OCI-LY7 (cell line): ENCODE data around the gene RAD9A.

ENCODE experiments used
- EZH2phosphoT487 ChIP-seq: fragments of 200-600 bp; sonication (generic); IDR thresholded peaks from 2 replicates; pipeline ENCODE4 v1.6.1; 2018; ENCODE audit warnings: low read depth, borderline replicate concordance, mild to moderate bottlenecking, mixed run types, antibody characterized with exemption, low read length, moderate library complexity, mixed read lengths
- TF ChIP-seq, protein P1 (sequence below): fragments of 200-600 bp; sonication (generic); conservative IDR thresholded peaks from 2 replicates; pipeline ENCODE4 v1.5.1; 2014; ENCODE audit warnings: mild to moderate bottlenecking, antibody characterized with exemption, low read length, moderate library complexity, mixed read lengths

DNA sequence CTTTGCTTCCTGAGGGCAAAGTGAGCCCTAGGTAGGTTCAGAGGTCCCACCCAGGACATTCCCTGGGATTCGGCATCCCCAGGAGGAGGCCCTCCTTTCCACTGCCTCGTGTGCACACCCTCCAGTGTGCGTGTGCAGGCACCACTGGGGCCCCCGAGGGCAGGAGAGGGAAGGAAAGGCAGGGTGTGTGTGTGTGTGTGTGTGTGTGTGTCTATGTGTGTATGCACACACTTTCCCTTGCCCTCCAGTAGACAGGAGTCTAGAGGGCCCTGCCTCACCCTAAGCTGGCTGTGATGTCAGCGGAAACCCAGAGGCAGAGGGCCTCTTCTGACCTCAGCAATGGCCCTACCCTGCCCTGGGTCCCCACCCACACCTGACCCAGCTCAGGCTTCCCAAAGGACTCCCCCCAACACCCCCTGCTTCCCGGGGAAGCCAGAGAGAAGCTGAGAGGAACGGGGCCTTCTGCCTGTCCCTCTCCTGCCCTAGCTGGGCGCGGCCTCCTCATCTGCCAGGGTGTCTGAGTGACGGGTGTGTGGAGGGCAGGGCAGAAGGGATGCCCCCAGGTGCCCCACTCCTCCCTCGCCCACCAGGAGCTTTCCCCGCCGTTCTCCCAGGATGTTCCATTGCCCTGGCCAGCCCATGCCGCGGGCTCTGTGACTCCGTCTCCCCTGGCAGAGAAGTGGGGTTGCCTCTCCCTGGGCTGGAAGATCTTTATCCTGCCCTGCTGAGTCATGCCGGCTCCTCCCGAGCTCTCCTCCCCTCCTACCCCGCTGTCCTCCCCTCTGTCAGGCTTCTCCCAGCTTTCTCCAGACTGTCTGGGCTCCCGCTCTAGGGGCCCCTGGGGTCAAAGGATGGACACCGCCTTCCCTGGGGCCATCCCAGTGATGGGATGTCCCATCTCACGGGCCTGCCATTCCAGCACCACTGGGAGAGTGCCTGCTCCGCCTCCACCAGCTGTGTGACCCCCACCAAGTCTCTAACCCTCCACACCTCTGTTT is 12.4 kb upstream of the RAD9A start:
- TF ChIP-seq, protein P1, sequence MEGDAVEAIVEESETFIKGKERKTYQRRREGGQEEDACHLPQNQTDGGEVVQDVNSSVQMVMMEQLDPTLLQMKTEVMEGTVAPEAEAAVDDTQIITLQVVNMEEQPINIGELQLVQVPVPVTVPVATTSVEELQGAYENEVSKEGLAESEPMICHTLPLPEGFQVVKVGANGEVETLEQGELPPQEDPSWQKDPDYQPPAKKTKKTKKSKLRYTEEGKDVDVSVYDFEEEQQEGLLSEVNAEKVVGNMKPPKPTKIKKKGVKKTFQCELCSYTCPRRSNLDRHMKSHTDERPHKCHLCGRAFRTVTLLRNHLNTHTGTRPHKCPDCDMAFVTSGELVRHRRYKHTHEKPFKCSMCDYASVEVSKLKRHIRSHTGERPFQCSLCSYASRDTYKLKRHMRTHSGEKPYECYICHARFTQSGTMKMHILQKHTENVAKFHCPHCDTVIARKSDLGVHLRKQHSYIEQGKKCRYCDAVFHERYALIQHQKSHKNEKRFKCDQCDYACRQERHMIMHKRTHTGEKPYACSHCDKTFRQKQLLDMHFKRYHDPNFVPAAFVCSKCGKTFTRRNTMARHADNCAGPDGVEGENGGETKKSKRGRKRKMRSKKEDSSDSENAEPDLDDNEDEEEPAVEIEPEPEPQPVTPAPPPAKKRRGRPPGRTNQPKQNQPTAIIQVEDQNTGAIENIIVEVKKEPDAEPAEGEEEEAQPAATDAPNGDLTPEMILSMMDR = no peak
- no peak for TF ChIP-seq EZH2phosphoT487
